DND-41 (cell line): ENCODE measurements around the gene ZBTB21.

Source experiments
- EZH2 ChIP-seq: IDR thresholded peaks from 3 replicates; pipeline ENCODE4 v1.6.1; 2012; ENCODE audit warnings: borderline replicate concordance, low read depth, mild to moderate bottlenecking, moderate library complexity, low read length, inconsistent platforms; ENCODE audit not compliant: severe bottlenecking
- TF ChIP-seq, protein P1 (sequence below): IDR thresholded peaks from 2 replicates; pipeline ENCODE4 v1.5.1; 2012; ENCODE audit warnings: borderline replicate concordance, low read length, moderate library complexity, mild to moderate bottlenecking; ENCODE audit not compliant: poor library complexity, severe bottlenecking; ENCODE audit errors: extremely low read depth

DNA sequence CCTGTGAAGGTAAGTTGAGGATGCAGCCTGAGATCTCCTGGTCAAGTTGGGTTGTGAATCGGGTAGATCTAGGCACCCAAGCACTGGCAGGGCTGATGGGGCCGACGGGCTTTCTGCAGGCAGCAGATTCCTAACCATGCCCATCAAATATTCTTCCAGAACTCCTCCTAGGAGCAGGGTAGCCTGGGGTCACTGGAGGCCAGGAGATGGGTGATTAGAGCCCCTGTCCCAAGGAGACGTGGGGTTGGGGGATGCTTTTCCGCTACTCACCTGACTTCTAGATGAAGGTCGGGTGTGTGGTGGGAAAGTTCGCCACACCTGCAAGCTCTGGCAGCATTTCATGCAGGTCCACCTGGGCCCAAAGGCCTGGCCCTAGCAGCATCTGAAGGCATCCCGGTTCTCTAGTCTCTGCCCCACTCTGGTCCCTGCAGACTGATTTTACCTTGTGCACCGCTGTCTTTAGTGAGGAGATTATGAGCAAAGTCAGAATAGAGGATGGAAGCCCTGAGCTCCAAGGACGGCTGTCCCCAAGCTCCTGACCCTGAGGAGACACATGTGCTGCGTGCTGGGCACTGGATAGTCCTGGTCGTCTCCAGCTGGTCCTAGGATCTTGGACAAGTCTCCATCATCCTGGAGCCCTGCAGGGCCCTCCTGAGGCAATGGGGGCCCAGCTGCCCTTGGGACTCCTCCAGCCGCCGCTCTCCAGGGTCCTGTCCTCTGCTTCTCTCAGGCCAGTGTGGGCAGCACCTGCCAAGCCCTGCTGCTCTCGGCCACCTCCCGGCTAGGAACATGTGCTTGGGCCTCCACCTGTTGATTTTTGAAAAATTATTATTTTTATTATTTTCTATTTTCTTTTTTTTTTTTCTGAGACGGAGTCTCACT lies 34.5 kb downstream of the ZBTB21 start:
- no peak for TF ChIP-seq EZH2
- TF ChIP-seq, protein P1, sequence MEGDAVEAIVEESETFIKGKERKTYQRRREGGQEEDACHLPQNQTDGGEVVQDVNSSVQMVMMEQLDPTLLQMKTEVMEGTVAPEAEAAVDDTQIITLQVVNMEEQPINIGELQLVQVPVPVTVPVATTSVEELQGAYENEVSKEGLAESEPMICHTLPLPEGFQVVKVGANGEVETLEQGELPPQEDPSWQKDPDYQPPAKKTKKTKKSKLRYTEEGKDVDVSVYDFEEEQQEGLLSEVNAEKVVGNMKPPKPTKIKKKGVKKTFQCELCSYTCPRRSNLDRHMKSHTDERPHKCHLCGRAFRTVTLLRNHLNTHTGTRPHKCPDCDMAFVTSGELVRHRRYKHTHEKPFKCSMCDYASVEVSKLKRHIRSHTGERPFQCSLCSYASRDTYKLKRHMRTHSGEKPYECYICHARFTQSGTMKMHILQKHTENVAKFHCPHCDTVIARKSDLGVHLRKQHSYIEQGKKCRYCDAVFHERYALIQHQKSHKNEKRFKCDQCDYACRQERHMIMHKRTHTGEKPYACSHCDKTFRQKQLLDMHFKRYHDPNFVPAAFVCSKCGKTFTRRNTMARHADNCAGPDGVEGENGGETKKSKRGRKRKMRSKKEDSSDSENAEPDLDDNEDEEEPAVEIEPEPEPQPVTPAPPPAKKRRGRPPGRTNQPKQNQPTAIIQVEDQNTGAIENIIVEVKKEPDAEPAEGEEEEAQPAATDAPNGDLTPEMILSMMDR: no peak
